Stimulated activated CD8-positive, alpha-beta memory T cell treated with anti-CD3 and anti-CD28 coated beads, Interleukin-4, amount 100 ng/mL, for 24 hours (primary cell): ENCODE measurements around the gene CACNB1.

ENCODE experiments used
- DNase-seq: peaks from one replicate; pipeline ENCODE4 v3.0.0-alpha.2; 2020; ENCODE audit warnings: low read depth

Gene CACNB1

GRCh38 chr17:39200957-39201510 lies 3.6 kb upstream of the CACNB1 start:
- no peak for DNase-seq

- peak; percentile 62 for DNase-seq
Measured at GRCh38 chr17:39200070-39200879, 2.8 kb upstream of the CACNB1 start, which contains the start of gene RPL19. Gene RPL19, plus strand, starts transcription at chr17:39200283. Its CDS starts 62 bp downstream, at chr17:39200345.

- DNase-seq: peak; percentile 81
Measured at GRCh38 chr17:39199820-39200069, 2.3 kb upstream of the CACNB1 start.

- no peak for DNase-seq
Measured at GRCh38 chr17:39198186-39198566, 707 bp upstream of the CACNB1 start.

GRCh38 chr17:39196808-39197291 lies 619 bp downstream of the CACNB1 start:
- DNase-seq: no peak

- no peak for DNase-seq
Measured at GRCh38 chr17:39196241-39196807, 1.1 kb downstream of the CACNB1 start.

- DNase-seq: no peak
Measured at GRCh38 chr17:39195568-39196160, 1.8 kb downstream of the CACNB1 start.

GRCh38 chr17:39194985-39195524 lies 2.4 kb downstream of the CACNB1 start:
- no peak for DNase-seq

- no peak for DNase-seq
Measured at GRCh38 chr17:39194089-39194984, 3.1 kb downstream of the CACNB1 start.

GRCh38 chr17:39193346-39193745 lies 4.1 kb downstream of the CACNB1 start:
- DNase-seq: no peak

GRCh38 chr17:39192901-39193300 lies 4.6 kb downstream of the CACNB1 start:
- DNase-seq: no peak

GRCh38 chr17:39191750-39192510 lies 5.5 kb downstream of the CACNB1 start:
- no peak for DNase-seq

- DNase-seq: no peak
Measured at GRCh38 chr17:39187152-39187830, 10.2 kb downstream of the CACNB1 start.

- DNase-seq: no peak
Measured at GRCh38 chr17:39186481-39187002, 10.9 kb downstream of the CACNB1 start.

GRCh38 chr17:39183720-39184119 lies 13.7 kb downstream of the CACNB1 start:
- DNase-seq: no peak

GRCh38 chr17:39183045-39183444 lies 14.4 kb downstream of the CACNB1 start:
- no peak for DNase-seq

GRCh38 chr17:39181303-39181702 lies 16.2 kb downstream of the CACNB1 start:
- DNase-seq: no peak

GRCh38 chr17:39178536-39178935 lies 18.9 kb downstream of the CACNB1 start:
- DNase-seq: no peak

GRCh38 chr17:39177256-39177655 lies 20.2 kb downstream of the CACNB1 start:
- no peak for DNase-seq

- DNase-seq: no peak
Measured at GRCh38 chr17:39175695-39176093, 21.8 kb downstream of the CACNB1 start.
